T-helper 1 cell (primary cell): ENCODE measurements around the gene LAIR2.
A peak's percentile ranks its signal among the peaks of the same experiment; 100 is the strongest.

Experiments used
- DNase-seq, 5 donors: peaks; one replicate each; pipeline ENCODE4 v3.0.0-alpha.2; 2012 to 2020

LAIR2 gene

DNA sequence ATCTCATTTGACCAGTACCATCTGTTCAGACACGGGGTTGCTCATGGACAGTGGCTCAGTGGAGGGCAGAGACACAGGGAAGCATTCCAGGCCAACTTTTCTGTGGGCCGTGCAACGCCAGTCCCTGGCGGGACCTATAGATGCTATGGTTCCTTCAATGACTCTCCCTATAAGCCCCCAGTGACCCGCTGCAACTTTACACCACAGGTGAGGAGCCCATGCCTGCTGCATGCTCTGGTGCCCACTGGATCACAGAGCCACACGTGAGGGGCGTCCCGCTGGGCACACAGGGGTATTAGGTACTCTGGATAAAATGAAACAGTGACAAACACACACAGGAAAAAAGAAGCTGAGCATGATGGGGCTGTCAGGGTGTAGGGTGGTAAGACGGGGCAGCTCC, 34.3 kb downstream of the LAIR2 start:
- DNase-seq, result no peak

DNA sequence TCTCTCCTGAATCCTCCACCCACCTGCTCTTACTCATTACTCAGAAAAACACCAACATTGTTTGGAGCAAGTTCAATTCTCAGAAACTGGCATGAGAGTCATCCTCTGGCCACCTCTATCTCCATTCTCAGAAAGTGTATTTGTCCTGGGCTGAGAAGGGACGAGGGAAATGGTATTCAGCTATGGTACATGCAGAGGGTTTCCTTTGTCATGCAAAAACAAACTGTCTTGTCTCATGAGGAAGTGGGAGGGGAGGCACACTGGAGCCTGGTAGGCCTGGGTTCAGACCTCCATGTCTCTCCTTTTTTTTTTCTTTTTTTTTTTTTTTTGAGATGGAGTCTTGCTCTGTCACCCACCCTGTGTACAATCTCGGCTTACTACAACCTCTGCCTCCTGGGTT, 39.1 kb downstream of the LAIR2 start:
- peak in 1 of 5 donors; percentile 16 for DNase-seq

DNA sequence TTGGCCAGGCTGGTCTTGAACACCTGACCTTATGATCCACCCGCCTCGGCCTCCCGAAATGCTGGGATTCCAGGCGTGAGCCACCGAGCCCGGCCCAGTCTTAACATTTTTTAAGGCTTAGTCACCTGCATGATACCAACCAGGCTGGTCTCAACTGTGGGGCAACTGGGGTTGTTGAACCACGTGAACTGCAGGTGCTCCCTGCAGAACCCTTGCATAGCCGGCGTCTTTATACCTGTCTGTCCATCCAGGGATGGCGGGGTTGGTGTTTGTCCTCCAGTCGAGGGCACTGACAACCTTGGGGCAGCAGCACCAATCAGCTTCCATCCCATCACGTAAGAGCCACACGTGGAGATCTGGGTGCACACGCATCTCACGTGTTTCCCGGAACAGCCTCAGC, 46.2 kb downstream of the LAIR2 start:
- DNase-seq, result no peak

DNA sequence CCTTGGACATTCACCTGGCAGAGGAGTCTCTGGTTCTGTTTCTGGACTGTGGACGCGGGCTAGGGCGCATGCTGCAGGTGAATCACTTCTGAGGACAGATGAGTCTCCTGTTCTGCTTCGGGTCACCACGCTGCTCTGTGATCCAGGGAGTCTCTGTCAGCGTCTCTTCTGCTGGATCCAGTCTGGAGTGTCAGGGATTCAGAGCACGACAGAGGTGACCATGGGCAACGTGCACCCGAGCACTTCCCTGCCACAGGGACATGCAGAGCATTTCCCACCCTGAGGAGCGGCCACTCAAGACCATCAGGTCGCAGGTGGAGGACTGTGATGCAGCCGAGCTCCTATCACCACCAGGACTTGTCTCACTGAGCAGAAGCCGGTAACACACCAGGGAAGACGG, 46.6 kb downstream of the LAIR2 start:
- DNase-seq, result no peak

DNA sequence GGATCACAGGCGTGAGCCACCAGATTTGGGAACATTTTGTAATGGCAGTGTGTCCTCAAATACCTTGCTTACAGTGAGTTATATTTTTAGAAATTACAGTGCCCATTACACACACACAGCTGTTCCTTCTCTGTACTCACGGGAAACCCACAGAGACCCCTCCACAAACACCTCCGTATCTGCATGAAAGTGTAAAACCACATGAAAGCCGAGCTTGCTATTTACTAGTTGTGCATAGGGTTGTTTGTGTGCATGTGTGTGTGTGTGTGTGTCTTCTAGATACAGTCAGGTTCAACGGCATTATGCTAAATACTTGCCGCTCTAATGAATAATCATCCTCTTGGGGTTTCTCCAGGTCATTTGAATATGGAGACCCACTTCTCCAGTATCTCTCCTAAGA, 48.7 kb downstream of the LAIR2 start:
- peak in 1 of 5 donors; percentile 11 for DNase-seq

DNA sequence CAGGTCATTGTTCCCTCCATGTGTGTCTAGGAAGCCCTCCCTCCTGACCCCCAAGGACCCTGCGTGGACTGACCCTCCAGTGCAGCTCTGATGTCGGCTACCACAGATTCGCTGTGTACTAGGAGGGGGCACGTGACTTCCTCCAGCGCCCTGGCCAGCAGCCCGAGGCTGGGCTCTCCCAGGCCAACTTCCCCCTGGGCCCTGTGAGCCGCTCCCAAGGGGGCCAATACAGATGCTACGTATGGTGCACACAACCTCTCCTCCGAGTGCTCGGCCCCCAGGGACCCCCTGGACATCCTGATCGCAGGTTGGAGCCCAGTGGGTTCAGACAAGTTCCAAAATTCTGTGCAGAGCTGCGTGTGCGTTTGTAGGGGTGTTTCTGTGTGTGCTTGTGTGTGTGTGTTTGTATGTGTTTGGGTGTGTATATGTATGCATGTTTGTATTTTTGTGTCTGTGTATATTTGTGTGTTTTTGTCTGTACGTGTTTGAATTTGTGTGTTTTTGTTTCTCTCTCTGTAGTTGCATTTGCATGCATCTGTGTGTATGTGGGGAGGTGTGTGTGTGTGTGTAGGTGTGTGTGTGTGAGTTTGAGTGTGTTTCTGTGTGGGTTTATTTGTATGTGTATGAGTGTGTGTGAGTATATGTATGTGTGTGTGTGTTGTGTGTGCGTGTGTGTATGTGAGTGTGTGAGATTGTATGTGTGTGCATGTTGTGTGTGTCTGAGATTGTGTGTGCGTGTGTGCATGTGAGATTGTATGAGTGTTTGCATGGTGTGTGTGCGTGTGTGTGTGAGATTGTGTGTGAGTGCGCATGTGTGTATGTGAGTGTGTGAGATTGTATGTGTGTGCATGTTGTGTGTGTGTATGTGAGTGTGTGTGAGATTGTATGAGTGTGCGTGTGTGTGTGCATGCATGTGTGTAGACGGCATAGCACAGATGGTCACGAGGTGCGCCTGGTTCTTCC, 49.6 kb downstream of the LAIR2 start:
- no peak for DNase-seq

DNA sequence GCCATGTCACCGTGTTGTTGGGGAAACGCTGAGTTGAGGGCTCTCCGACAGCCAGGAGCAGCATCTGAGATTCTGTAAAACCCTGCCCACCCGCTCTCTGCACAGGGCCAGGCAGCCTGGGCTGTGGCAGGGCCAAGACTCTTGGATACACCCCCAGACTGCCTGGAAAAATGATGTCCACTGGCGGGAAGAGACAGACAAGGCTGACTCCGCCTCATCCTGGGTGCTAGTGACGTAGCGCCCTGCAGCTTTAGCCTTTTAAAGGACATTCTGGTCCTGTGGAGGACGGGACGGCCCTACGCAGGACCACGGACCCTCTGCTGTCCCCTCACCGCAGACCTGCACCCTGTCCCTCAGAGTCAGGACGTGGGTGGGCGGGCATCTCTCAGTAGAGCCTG, 50.3 kb downstream of the LAIR2 start:
- DNase-seq, result no peak

DNA sequence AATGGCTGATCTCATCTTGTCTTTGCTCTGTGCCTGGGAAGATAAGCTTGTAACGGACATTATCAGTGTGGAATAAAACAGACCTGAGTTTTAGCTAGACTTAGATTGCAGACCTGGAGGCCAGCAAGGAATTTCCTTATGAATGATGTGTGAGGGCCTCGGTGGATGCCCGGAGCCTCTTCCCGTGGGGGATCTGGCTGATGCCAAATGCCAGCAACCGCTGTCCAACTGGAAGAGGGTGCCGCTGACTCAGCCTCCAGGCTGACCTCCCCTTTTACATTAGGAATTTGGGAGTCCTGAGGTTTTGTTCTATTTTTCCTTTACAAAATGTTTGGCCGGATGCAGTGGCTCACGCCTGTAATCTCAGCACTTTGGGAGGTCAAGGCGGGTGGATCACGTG, 51.4 kb downstream of the LAIR2 start:
- DNase-seq, result no peak

DNA sequence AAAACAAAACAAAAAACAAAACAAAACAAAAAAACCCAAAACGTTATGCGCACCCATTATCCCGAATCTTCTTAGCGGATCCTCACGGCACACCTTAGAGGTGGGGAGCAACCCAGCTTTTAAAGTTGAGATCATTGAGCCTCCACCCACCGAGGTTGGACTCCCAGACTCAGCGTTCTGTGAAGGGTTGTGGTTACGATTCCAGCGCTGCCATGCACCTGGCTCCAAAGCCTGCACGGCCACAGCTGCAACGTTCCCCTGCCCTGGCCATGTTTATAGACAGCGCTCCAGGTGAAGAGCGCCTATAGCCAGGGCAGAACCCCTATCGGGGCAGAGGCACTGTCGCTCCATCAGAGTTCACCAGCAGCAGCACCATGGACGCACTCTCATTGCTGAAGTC, 52.3 kb downstream of the LAIR2 start:
- no peak for DNase-seq

DNA sequence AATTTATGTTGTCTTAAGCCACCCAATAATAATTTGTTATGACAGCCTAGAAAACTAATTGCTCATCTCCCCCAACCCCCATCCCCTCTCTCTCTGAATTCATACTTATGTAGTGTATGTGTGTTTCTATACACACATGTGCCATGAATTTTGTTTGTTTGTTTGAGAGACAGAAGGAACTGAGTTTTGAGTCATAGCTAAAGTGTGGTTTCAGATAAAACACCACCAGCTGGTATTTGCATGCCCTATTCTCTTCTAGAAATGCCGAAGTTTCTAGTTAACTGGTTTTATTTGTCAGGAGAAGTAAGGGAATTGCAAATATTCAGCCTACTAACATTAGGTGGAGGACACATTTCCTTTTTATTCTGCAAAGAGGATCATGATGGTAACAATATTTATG, 53.6 kb downstream of the LAIR2 start:
- DNase-seq, result no peak

DNA sequence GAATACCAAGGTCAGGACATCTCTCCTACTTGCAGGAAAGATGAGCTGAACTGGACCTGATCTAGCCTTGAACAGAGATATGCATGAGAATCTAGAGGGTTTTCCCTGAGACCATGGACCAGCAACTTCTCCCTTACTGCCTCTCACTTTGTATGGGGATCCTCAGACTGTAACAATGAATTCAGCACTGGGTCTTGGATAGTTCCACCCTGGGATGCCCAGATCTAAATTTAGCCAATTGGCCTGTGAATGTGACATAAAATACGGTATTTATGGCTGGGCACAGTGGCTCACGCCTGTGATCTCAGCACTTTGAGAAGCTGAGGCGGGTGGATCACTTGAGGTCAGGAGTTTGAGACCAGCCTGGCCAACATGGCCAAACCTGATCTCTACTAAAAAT, 55.7 kb downstream of the LAIR2 start:
- DNase-seq, result no peak
